ENCODE measurements around the gene UBE2R2.
A peak's percentile ranks its signal among the peaks of the same experiment; 100 is the strongest.
"Not testable (repeated sequence)": the region's sequence is repeated elsewhere in the genome, so short reads cannot be mapped to it uniquely, and the experiment has no call there.

The UBE2R2 gene

GRCh38 chr9:33795281-33795680 lies 21.7 kb upstream of the UBE2R2 start, which contains the start of gene PRSS3:
Gene PRSS3, plus strand, starts transcription at chr9:33795561. Its CDS starts 13 bp downstream, at chr9:33795574.
- H2AFZ ChIP-seq (ENCODE audit: low read length) = no peak within 1 kb of the TSS
- H2AK5ac ChIP-seq (ENCODE audit: low read depth, low read length) = no peak within 1 kb of the TSS
- no peak within 1 kb of the TSS for H2BK5ac ChIP-seq (ENCODE audit: low read length)
- H4K91ac ChIP-seq (ENCODE audit: low read depth, low read length, poor library complexity) = no peak within 1 kb of the TSS
- no peak within 1 kb of the TSS for H2BK15ac ChIP-seq (ENCODE audit: low read length)
- DNase-seq (ENCODE audit: low spot score) = no peak
- no peak within 1 kb of the TSS for H3K27ac ChIP-seq (replicated peaks; ENCODE audit: low read length)
- H3K23ac ChIP-seq (ENCODE audit: low read depth, low read length, poor library complexity) = no peak within 1 kb of the TSS
- no peak within 1 kb of the TSS for H3K4ac ChIP-seq (ENCODE audit: low read length)
- peaks cover 0 to 9% of the 10 kb centered on the region in 2 donors for H3K9me3 ChIP-seq (replicated peaks in 1 of 2; ENCODE audit: control insufficient read depth in 2 of 2, insufficient read depth in 1 of 2, low read depth in 1 of 2, low read length in 2 of 2)
- H3K18ac ChIP-seq (ENCODE audit: low read length) = no peak within 1 kb of the TSS
- H3K14ac ChIP-seq (ENCODE audit: low read length) = peak within 1 kb of the TSS; percentile 27
- H3K4me2 ChIP-seq (ENCODE audit: insufficient read depth, low read length, poor library complexity, severe bottlenecking) = no peak within 1 kb of the TSS
- H4K8ac ChIP-seq (ENCODE audit: low read depth, low read length) = no peak within 1 kb of the TSS
- no peaks in the 10 kb centered on the region for H3K36me3 ChIP-seq (replicated peaks in 1 of 2; ENCODE audit: control insufficient read depth in 2 of 2, insufficient read depth in 2 of 2, low read length in 2 of 2)
- no peak within 1 kb of the TSS for H2BK12ac ChIP-seq (ENCODE audit: low read length)
- H3K9ac ChIP-seq (ENCODE audit: low read depth, low read length, poor library complexity) = no peak within 1 kb of the TSS
- WGBS, 2 donors (ENCODE audit: extremely low coverage in 2 of 2, insufficient read length in 2 of 2, insufficient replicate concordance in 1 of 2) = no CpG with 5 or more reads among the region's 4 CpGs
- no peak within 1 kb of the TSS for H3K4me3 ChIP-seq (ENCODE audit: low read length in 2 of 2)
- H3K79me1 ChIP-seq (ENCODE audit: low read depth, low read length) = no peaks in the 10 kb centered on the region
- no peaks in the 10 kb centered on the region for H3K27me3 ChIP-seq (ENCODE audit: control insufficient read depth in 3 of 3, insufficient read depth in 3 of 3, low read depth in 1 of 3, low read length in 3 of 3)
- H2BK120ac ChIP-seq (ENCODE audit: low read depth, low read length) = no peak within 1 kb of the TSS
- H3K4me1 ChIP-seq (ENCODE audit: control insufficient read depth in 2 of 2, insufficient read depth in 1 of 2, low read depth in 1 of 2, low read length in 2 of 2) = no peaks in the 10 kb centered on the region

DNA sequence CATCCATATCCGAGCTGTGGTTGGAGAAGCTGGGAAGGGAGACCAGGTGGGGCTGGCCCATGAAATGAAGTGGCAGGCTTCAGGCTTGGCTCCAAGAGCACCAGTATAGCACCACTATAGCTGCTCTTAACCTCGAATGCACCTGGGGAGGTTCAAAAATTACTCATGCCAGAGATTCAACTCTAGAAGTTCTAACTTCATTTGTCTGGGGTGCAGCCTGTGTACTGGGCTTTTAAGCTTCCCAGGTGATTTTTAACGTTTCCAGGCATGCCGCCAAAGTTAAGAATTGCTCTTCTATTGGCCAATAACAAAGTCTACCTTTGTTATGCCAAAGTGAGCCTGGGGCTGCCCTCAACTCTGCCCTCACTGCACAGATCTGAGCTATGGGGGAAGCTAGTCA lies 21.1 kb upstream of the UBE2R2 start:
- H2BK5ac ChIP-seq (ENCODE audit: low read length) = no peak overlapping the region
- no peak overlapping the region for H3K18ac ChIP-seq (ENCODE audit: low read length)
- H3K27me3 ChIP-seq (ENCODE audit: control insufficient read depth in 3 of 3, insufficient read depth in 3 of 3, low read depth in 1 of 3, low read length in 3 of 3) = peaks cover 0 to 5% (median 0%) of the 10 kb centered on the region in 3 experiments

GRCh38 chr9:33796679-33797078 lies 20.3 kb upstream of the UBE2R2 start:
- not testable (repeated sequence) for H3K79me1 ChIP-seq (ENCODE audit: low read depth, low read length); H2AK5ac ChIP-seq (ENCODE audit: low read depth, low read length); H3K4me2 ChIP-seq (ENCODE audit: insufficient read depth, low read length, poor library complexity, severe bottlenecking); H2BK15ac ChIP-seq (ENCODE audit: low read length); H2BK120ac ChIP-seq (ENCODE audit: low read depth, low read length); H3K36me3 ChIP-seq (replicated peaks in 1 of 2; ENCODE audit: control insufficient read depth in 2 of 2, insufficient read depth in 2 of 2, low read length in 2 of 2); H2BK5ac ChIP-seq (ENCODE audit: low read length); H3K9ac ChIP-seq (ENCODE audit: low read depth, low read length, poor library complexity); H3K4ac ChIP-seq (ENCODE audit: low read length); DNase-seq (ENCODE audit: low spot score); H4K91ac ChIP-seq (ENCODE audit: low read depth, low read length, poor library complexity); H2AFZ ChIP-seq (ENCODE audit: low read length); H4K8ac ChIP-seq (ENCODE audit: low read depth, low read length); H3K23ac ChIP-seq (ENCODE audit: low read depth, low read length, poor library complexity); H3K18ac ChIP-seq (ENCODE audit: low read length); H3K4me3 ChIP-seq (ENCODE audit: low read length in 2 of 2); H3K9me3 ChIP-seq (replicated peaks in 1 of 2; ENCODE audit: control insufficient read depth in 2 of 2, insufficient read depth in 1 of 2, low read depth in 1 of 2, low read length in 2 of 2); H3K27me3 ChIP-seq (ENCODE audit: control insufficient read depth in 3 of 3, insufficient read depth in 3 of 3, low read depth in 1 of 3, low read length in 3 of 3); H3K27ac ChIP-seq (replicated peaks; ENCODE audit: low read length); H2BK12ac ChIP-seq (ENCODE audit: low read length); H3K14ac ChIP-seq (ENCODE audit: low read length); H3K4me1 ChIP-seq (ENCODE audit: control insufficient read depth in 2 of 2, insufficient read depth in 1 of 2, low read depth in 1 of 2, low read length in 2 of 2)
- WGBS, 2 donors (ENCODE audit: extremely low coverage in 2 of 2, insufficient read length in 2 of 2, insufficient replicate concordance in 1 of 2) = no CpG with 5 or more reads among the region's 5 CpGs

More for the DNA sequence above, 21.1 kb upstream of the UBE2R2 start:
- no peaks in the 10 kb centered on the region for H3K4me1 ChIP-seq (ENCODE audit: control insufficient read depth in 2 of 2, insufficient read depth in 1 of 2, low read depth in 1 of 2, low read length in 2 of 2)
- no peak overlapping the region for H3K27ac ChIP-seq (replicated peaks; ENCODE audit: low read length)
- no peaks in the 10 kb centered on the region for H3K79me1 ChIP-seq (ENCODE audit: low read depth, low read length)
- no peak overlapping the region for H4K8ac ChIP-seq (ENCODE audit: low read depth, low read length)
- H2AK5ac ChIP-seq (ENCODE audit: low read depth, low read length) = no peak overlapping the region
- H3K4me3 ChIP-seq (ENCODE audit: low read length in 2 of 2) = no peak overlapping the region
- H2AFZ ChIP-seq (ENCODE audit: low read length) = no peak overlapping the region
- DNase-seq (ENCODE audit: low spot score) = no peak
- H2BK120ac ChIP-seq (ENCODE audit: low read depth, low read length) = no peak overlapping the region
- no CpG with 5 or more reads among the region's 4 CpGs for WGBS, 2 donors (ENCODE audit: extremely low coverage in 2 of 2, insufficient read length in 2 of 2, insufficient replicate concordance in 1 of 2)
- H4K91ac ChIP-seq (ENCODE audit: low read depth, low read length, poor library complexity) = no peak overlapping the region
- H3K9me3 ChIP-seq (replicated peaks in 1 of 2; ENCODE audit: control insufficient read depth in 2 of 2, insufficient read depth in 1 of 2, low read depth in 1 of 2, low read length in 2 of 2) = peaks cover 0 to 9% of the 10 kb centered on the region in 2 donors
- H2BK12ac ChIP-seq (ENCODE audit: low read length) = no peak overlapping the region
- no peak overlapping the region for H3K14ac ChIP-seq (ENCODE audit: low read length)
- no peak overlapping the region for H3K4ac ChIP-seq (ENCODE audit: low read length)
- no peak overlapping the region for H2BK15ac ChIP-seq (ENCODE audit: low read length)
- no peak overlapping the region for H3K4me2 ChIP-seq (ENCODE audit: insufficient read depth, low read length, poor library complexity, severe bottlenecking)
- no peaks in the 10 kb centered on the region for H3K36me3 ChIP-seq (replicated peaks in 1 of 2; ENCODE audit: control insufficient read depth in 2 of 2, insufficient read depth in 2 of 2, low read length in 2 of 2)
- no peak overlapping the region for H3K9ac ChIP-seq (ENCODE audit: low read depth, low read length, poor library complexity)
- no peak overlapping the region for H3K23ac ChIP-seq (ENCODE audit: low read depth, low read length, poor library complexity)

- WGBS, 2 donors (ENCODE audit: extremely low coverage in 2 of 2, insufficient read length in 2 of 2, insufficient replicate concordance in 1 of 2) = no CpG with 5 or more reads among the region's 8 CpGs
- peaks cover 0 to 9% of the 10 kb centered on the region in 2 donors for H3K9me3 ChIP-seq (replicated peaks in 1 of 2; ENCODE audit: control insufficient read depth in 2 of 2, insufficient read depth in 1 of 2, low read depth in 1 of 2, low read length in 2 of 2)
- H3K36me3 ChIP-seq (replicated peaks in 1 of 2; ENCODE audit: control insufficient read depth in 2 of 2, insufficient read depth in 2 of 2, low read length in 2 of 2) = no peaks in the 10 kb centered on the region
- no peak overlapping the region for H2AFZ ChIP-seq (ENCODE audit: low read length)
- H4K8ac ChIP-seq (ENCODE audit: low read depth, low read length) = no peak overlapping the region
- H3K23ac ChIP-seq (ENCODE audit: low read depth, low read length, poor library complexity) = no peak overlapping the region
- no peak overlapping the region for H3K4ac ChIP-seq (ENCODE audit: low read length)
- no peak overlapping the region for H3K4me3 ChIP-seq (ENCODE audit: low read length in 2 of 2)
- DNase-seq (ENCODE audit: low spot score) = no peak
- no peak overlapping the region for H2AK5ac ChIP-seq (ENCODE audit: low read depth, low read length)
- no peak overlapping the region for H3K18ac ChIP-seq (ENCODE audit: low read length)
- H3K27me3 ChIP-seq (ENCODE audit: control insufficient read depth in 3 of 3, insufficient read depth in 3 of 3, low read depth in 1 of 3, low read length in 3 of 3) = peaks cover 0 to 5% (median 0%) of the 10 kb centered on the region in 3 experiments
- no peak overlapping the region for H2BK12ac ChIP-seq (ENCODE audit: low read length)
- no peak overlapping the region for H2BK15ac ChIP-seq (ENCODE audit: low read length)
- no peaks in the 10 kb centered on the region for H3K79me1 ChIP-seq (ENCODE audit: low read depth, low read length)
- no peaks in the 10 kb centered on the region for H3K4me1 ChIP-seq (ENCODE audit: control insufficient read depth in 2 of 2, insufficient read depth in 1 of 2, low read depth in 1 of 2, low read length in 2 of 2)
- H3K4me2 ChIP-seq (ENCODE audit: insufficient read depth, low read length, poor library complexity, severe bottlenecking) = no peak overlapping the region
- no peak overlapping the region for H3K14ac ChIP-seq (ENCODE audit: low read length)
- no peak overlapping the region for H2BK120ac ChIP-seq (ENCODE audit: low read depth, low read length)
- H3K27ac ChIP-seq (replicated peaks; ENCODE audit: low read length) = no peak overlapping the region
- H2BK5ac ChIP-seq (ENCODE audit: low read length) = no peak overlapping the region
- no peak overlapping the region for H3K9ac ChIP-seq (ENCODE audit: low read depth, low read length, poor library complexity)
- no peak overlapping the region for H4K91ac ChIP-seq (ENCODE audit: low read depth, low read length, poor library complexity)
Observed at GRCh38 chr9:33797837-33798236, 19.1 kb upstream of the UBE2R2 start.
